Effector CD4-positive, alpha-beta T cell (primary cell): ENCODE measurements around the gene CRYBG3.

ENCODE experiments used
- DNase-seq: peaks from one replicate; pipeline ENCODE4 v3.0.0-alpha.2; 2020

The CRYBG3 gene

DNA sequence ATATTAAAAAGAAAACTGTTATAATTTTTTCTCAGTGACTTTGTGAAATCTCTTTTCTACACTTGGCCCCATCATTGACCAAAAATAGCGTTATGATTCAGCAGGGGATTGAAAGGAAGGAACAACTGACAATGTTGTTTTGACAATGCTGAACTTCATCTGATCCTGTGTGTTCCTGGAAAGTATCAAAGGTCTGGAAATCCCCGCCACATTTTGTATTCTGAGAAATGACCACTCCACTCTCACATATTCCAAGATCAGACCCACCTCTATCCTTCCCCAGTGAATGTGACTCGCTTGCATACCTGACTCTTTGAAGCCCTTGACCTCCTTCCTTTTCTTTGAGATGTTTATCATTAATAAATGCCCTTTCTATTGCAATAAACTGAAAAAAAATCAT lies 160.1 kb downstream of the CRYBG3 start:
- DNase-seq, result no peak

DNA sequence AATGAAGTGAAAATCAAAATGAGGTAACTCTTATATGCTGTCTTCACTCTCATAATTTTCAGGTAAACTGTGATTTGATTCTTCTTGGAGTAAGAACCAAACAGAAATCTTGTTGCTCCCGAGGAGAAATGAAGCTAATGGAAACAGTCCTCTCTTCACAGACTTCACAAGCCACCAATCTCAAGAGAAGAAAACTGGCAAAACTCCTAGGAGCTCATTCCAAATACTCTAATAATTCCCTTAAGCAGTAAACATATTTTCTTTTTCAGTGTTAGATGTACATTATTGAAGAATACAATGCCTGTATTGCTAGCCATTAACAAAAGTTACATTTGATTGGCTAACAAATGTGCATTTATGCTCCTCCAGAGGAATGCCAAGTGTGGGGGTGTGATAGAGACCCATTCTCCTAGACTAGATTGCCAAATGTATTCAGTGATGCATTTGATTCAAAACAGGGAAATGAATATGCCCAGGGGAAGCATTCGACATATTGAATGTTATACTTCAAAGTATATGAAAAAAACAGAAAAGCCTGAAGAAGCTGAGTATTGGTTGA lies 162.2 kb downstream of the CRYBG3 start:
- no peak for DNase-seq

GRCh38 chr3:97987306-97987705 lies 165.5 kb downstream of the CRYBG3 start:
- DNase-seq, result no peak

GRCh38 chr3:97988784-97989568 lies 167.2 kb downstream of the CRYBG3 start:
- no peak for DNase-seq

- no peak for DNase-seq
Measured at GRCh38 chr3:97990624-97991292, 168.9 kb downstream of the CRYBG3 start.

DNA sequence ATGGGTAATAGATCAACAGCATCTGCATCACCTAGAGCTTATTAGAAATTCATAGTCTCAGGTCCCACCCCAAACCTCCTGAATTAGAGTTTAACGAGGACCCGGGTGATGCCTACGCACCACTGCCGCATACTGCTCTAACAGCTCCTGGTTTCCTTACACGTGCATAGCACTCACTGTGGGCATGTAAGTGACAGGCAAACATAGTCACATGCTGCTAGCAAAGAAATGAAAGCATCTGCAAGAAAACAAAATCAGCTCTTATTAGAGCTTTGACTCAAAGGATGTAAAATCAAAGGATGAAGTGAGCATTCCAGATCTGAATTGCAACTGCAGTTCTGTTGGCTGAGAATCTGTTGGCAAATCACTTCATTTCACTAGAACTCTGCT lies 169.5 kb downstream of the CRYBG3 start:
- no peak for DNase-seq

DNA sequence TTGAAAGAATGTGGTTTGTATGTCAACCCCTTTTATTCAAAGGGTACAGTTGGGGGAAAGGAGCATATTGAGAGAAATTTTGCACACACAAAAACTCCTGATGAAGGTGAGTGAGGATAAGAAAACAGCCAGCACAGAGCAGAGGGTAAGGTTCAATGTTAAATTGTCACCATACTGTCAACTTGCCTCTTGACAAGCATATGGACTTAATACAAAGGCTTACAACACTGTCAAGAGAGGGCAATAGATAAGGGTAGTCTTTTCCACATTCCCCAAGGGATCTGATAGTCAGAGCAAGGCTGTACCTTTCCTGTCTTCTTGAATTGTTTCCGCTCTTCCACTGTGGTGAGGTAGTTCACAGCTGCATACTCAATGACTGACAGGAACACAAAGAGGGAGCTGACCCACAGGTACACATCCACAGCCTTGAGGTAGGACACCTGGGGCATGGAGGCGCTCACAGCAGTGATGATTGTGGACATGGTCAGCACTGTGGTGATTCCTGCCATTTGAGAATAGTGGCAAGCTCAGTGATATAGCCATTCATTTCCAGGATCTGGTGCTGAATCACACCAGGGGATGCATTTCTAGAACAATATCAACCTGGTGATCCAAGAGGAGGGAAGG lies 170.8 kb downstream of the CRYBG3 start:
- no peak for DNase-seq

DNA sequence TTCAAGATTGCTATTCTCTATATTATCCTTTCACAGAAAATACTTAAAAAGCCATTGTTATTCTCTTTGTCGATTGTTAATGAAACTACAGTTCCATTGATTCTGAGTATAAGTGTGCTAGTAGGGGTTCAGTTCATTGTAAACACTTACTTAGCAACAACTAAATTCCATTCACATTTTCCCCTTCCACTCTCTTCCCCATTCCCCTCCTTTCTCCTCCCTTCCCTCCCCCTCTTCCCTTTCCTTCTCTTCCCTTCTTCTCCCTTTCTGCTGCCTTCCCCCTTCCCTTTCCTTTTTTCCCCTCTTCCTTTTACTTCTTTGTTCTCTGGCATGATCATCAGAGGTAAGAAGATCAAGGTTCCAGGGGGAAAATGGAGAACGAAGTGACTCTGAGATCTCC lies 171.7 kb downstream of the CRYBG3 start:
- DNase-seq, result no peak

- DNase-seq, result no peak
Measured at GRCh38 chr3:97994328-97994945, 172.6 kb downstream of the CRYBG3 start.
